Femur (tissue), 1 donor: ENCODE measurements around the gene ARHGDIG.

Experiments
- DNase-seq: peaks from one replicate; pipeline ENCODE4 v3.0.0-alpha.2; 2017

ARHGDIG gene

GRCh38 chr16:281660-282255 is 1.4 kb downstream of the ARHGDIG start:
- DNase-seq, result no peak

- DNase-seq, result no peak
These were observed 2.1 kb downstream of the ARHGDIG start for GRCh38 chr16:282491-282890.

GRCh38 chr16:283033-283805 is 2.8 kb downstream of the ARHGDIG start, which contains the start of gene PDIA2:
TSS of gene PDIA2 (plus strand) at chr16:283164. CDS start at chr16:283170, 6 bp downstream.
- no peak for DNase-seq

- DNase-seq, result no peak
These were observed 4.1 kb downstream of the ARHGDIG start for GRCh38 chr16:284204-285120.

- DNase-seq, result no peak
These were observed 5.0 kb downstream of the ARHGDIG start for GRCh38 chr16:285146-286055.

GRCh38 chr16:286491-287297 is 6.3 kb downstream of the ARHGDIG start:
- DNase-seq, result no peak

- no peak for DNase-seq
These were observed 7.0 kb downstream of the ARHGDIG start for GRCh38 chr16:287298-287811.

GRCh38 chr16:287981-288920 is 7.9 kb downstream of the ARHGDIG start:
- DNase-seq, result no peak

- DNase-seq, result no peak
These were observed 9.1 kb downstream of the ARHGDIG start for GRCh38 chr16:289395-289997.

GRCh38 chr16:290015-290680 is 9.8 kb downstream of the ARHGDIG start:
- no peak for DNase-seq

GRCh38 chr16:290681-291405 is 10.5 kb downstream of the ARHGDIG start:
- no peak for DNase-seq

- no peak for DNase-seq
These were observed 11.1 kb downstream of the ARHGDIG start for GRCh38 chr16:291539-291938.

- DNase-seq, result no peak
These were observed 12.8 kb downstream of the ARHGDIG start for GRCh38 chr16:293043-293775.

- DNase-seq, result no peak
These were observed 15.9 kb downstream of the ARHGDIG start for GRCh38 chr16:296276-296675.

GRCh38 chr16:296806-297510 is 16.6 kb downstream of the ARHGDIG start:
- no peak for DNase-seq

- no peak for DNase-seq
These were observed 17.4 kb downstream of the ARHGDIG start for GRCh38 chr16:297832-298231.

- DNase-seq, result no peak
These were observed 20.8 kb downstream of the ARHGDIG start for GRCh38 chr16:301235-301634.
